Fibroblast of pulmonary artery (primary cell): ENCODE data around the gene RIPK1.

Experiments
- DNase-seq: peaks from one replicate; pipeline ENCODE4 v3.0.0-alpha.2; 2010; ENCODE audit warnings: low read depth
- H3K4me3 ChIP-seq: replicated peaks from 2 replicates; pipeline ENCODE4 v1.5.1; 2011; ENCODE audit warnings: low read depth, mild to moderate bottlenecking, control low read depth, low read length, moderate library complexity
- CTCF ChIP-seq: IDR thresholded peaks from 2 replicates; pipeline ENCODE4 v1.5.1; 2011; ENCODE audit warnings: mild to moderate bottlenecking, control low read depth, low read length, inconsistent platforms; ENCODE audit errors: missing control alignments

Gene RIPK1

GRCh38 chr6:3159805-3160781 is 91.8 kb downstream of the RIPK1 start:
- DNase-seq, result peak; percentile 47
- no peak overlapping the region for H3K4me3 ChIP-seq
- TF ChIP-seq CTCF, result no peak

- no peak for TF ChIP-seq CTCF
- no peak for DNase-seq
- peak overlapping the region; percentile 62 for H3K4me3 ChIP-seq
Observed at GRCh38 chr6:3162067-3162497, 93.8 kb downstream of the RIPK1 start.

- peak overlapping the region; percentile 62 for H3K4me3 ChIP-seq
- peak; percentile 74 for DNase-seq
- TF ChIP-seq CTCF, result no peak
Observed at GRCh38 chr6:3162565-3163247, 94.4 kb downstream of the RIPK1 start.

GRCh38 chr6:3163248-3163594 is 94.9 kb downstream of the RIPK1 start:
- DNase-seq, result peak; percentile 43
- no peak for TF ChIP-seq CTCF
- peak overlapping the region; percentile 62 for H3K4me3 ChIP-seq

GRCh38 chr6:3164388-3164787 is 96.1 kb downstream of the RIPK1 start:
- DNase-seq, result no peak
- TF ChIP-seq CTCF, result no peak
- H3K4me3 ChIP-seq, result no peak overlapping the region
